NCI-H510A (cell line): ENCODE data around the gene ADD3.
A peak's percentile ranks its signal among the peaks of the same experiment; 100 is the strongest.

Experiments used
- DNase-seq: peaks from one replicate; lab custom pipeline; 2025; lab: John Stamatoyannopoulos, UW

The ADD3 gene, protein sequence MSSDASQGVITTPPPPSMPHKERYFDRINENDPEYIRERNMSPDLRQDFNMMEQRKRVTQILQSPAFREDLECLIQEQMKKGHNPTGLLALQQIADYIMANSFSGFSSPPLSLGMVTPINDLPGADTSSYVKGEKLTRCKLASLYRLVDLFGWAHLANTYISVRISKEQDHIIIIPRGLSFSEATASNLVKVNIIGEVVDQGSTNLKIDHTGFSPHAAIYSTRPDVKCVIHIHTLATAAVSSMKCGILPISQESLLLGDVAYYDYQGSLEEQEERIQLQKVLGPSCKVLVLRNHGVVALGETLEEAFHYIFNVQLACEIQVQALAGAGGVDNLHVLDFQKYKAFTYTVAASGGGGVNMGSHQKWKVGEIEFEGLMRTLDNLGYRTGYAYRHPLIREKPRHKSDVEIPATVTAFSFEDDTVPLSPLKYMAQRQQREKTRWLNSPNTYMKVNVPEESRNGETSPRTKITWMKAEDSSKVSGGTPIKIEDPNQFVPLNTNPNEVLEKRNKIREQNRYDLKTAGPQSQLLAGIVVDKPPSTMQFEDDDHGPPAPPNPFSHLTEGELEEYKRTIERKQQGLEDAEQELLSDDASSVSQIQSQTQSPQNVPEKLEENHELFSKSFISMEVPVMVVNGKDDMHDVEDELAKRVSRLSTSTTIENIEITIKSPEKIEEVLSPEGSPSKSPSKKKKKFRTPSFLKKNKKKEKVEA

GRCh38 chr10:110007701-110008517 lies at the start of gene ADD3:
Gene ADD3 (plus strand): TSS chr10:110007984. CDS start chr10:110100654, 92,670 bp downstream.
- peak; percentile 80 for DNase-seq

- no peak for DNase-seq
Measured at GRCh38 chr10:109958059-109958458, 49.7 kb upstream of the ADD3 start.

- no peak for DNase-seq
Measured at GRCh38 chr10:109959259-109960145, 48.3 kb upstream of the ADD3 start.

DNA sequence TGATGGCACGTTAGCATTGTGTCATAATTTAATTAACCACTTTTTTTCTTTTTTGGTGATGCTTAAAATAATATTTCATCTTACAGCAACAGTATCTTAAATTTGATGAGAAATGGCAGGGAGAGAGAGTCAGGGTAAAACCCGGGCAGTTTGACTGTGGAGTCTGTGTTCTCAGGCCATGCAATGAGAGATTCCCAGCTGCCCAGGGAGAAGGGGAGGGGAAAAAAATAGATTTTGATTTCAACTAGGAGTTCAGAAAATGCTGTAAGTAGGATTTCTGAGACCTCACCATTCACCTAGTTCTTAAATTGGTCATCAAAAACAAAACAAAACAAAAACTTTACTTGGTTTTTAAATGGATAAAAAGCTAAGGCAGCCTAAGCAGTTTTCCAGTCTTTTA lies 47.1 kb upstream of the ADD3 start:
- DNase-seq, result no peak

- DNase-seq, result no peak
Measured at GRCh38 chr10:109961174-109962001, 46.4 kb upstream of the ADD3 start.

GRCh38 chr10:109962247-109962646 lies 45.5 kb upstream of the ADD3 start:
- DNase-seq, result no peak

DNA sequence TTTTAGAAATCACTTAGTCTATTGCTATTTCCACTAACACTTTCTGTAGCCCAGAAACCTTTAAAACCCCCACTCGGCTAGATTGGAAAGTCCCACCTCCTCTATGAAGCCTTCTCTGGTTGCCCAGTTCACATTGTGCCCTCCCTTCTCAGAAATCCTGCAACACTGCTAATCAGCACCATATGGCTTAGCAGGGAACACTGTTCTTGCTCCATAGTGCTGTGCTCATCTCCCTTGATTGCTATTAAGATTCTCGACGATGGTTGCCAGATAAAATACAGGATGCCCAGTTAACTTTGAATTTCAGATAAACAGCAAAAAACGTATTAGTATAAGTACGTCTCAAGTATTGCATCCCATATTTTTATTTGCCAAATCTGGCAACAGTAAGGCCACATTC lies 44.3 kb upstream of the ADD3 start:
- DNase-seq, result no peak

- DNase-seq, result no peak
Measured at GRCh38 chr10:109964318-109964717, 43.5 kb upstream of the ADD3 start.

DNA sequence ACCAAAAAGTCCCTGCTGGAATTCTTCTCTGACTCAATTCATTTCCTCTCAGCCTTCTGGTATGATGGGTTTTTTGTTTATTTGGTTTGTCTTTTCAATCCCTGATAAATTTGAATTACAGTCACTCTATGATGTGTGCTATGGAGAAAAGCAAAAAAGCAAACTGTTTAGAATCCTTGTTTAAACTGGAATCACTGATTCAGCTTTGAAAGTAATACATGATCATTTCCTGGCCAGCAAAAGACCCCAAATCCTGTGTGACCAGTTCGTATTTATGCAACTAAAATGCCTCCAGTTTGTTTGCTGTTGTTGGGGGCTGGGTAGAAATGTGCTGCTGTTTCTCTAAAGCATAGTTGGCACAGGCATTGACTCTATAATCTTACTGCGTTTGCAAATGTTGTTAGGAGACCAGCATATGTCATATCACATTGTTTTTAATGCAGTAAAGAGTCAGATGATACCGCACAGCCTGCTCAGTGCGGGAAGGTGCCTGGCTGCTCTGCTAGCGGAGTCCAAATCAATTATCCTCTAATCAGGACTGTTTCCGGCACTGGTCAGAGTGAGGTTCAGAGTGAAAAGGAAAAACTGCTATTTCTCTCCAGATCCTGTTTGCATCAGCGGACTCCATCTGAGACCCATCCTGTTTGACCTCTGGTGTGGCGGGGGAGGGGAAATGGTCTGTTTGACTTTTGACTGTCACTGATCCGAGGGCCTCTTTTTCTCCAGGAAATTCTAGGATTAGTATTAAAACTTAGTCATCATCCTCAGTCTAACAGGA lies 40.6 kb upstream of the ADD3 start:
- DNase-seq, result no peak

GRCh38 chr10:109967739-109968088 lies 40.1 kb upstream of the ADD3 start:
- DNase-seq, result no peak

DNA sequence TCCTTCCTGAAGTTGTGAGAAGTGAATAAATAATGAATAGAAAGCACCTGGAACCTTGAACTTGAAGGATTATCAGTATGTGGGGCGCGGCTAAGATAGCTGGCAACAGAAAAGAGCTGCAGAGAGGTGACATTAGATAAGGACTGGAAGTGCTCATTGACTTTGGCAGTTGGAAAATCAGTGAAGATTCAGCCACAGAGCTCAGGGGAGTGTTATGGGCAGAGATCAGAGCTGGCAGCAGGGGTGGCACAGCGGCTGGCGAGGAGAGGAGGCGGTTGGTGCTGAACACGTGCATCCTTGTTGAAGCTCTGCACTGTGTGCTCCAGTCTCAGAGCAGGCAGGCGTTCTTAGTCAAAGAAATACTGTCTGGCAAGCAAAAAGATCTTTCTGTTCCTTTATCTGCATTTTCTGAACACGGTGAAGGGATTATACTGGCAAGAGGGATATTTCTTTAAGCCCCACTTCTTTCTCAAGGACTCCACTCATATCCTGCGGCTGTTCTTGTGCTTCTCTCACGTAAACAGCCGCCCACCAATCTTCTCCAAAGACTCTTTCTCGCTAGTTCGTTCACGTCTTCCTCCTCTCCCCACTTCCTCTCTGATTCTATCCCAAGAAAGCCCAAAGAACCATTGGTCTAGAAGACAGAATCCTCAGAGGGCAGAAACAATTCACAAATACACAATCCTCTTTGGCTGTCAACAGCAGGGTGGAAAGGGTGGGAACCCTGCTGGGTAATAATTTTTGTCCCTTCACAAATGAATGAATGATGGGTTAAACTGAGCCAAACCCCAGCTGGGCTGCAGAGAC lies 38.6 kb upstream of the ADD3 start:
- DNase-seq, result no peak

DNA sequence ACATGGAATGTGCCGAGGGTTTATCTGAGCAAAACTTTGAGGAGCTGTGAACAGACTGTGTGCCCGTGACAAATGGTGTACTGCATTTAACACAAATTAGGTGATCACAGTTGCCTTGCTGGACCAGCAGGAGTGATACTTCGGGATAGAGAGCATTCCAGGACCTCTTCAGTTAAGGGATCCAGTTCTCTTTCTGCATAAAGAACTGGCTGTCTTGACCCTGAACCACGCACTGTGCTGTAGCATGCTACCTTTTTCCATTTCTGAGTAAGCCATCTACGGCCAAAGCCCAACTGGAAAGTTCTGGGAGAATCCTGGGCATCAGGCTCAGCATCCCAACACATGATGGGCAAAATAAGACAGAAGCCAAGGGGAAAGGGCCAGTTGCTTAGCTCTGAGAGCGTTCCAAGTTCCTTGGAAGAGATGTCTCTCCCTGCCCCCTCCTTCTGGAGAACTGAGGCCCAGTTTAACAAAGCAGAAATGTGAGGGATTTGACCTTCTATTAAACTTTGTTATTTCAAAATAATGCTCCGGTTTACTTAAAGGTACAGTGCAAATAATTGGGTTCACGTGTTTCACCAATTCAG lies 37.9 kb upstream of the ADD3 start:
- DNase-seq, result no peak

DNA sequence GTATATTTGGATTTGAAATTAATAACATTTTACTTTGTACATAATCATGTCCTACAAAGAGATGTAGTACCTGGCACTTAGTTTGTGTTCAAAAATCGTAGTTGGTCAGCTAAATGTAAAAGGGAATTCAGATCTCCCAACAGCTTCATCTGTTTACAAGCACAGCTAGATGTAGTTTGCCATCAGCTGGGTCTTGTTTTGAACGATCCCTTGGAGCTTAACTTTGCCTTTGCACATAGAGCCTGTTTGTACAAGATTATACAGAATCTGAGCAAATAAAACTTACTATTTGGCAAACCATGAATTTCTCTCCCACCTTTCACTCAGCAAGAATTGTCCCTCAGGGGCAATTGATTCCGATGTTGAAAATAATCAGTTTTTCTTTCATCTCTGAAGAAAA lies 36.1 kb upstream of the ADD3 start:
- no peak for DNase-seq

DNA sequence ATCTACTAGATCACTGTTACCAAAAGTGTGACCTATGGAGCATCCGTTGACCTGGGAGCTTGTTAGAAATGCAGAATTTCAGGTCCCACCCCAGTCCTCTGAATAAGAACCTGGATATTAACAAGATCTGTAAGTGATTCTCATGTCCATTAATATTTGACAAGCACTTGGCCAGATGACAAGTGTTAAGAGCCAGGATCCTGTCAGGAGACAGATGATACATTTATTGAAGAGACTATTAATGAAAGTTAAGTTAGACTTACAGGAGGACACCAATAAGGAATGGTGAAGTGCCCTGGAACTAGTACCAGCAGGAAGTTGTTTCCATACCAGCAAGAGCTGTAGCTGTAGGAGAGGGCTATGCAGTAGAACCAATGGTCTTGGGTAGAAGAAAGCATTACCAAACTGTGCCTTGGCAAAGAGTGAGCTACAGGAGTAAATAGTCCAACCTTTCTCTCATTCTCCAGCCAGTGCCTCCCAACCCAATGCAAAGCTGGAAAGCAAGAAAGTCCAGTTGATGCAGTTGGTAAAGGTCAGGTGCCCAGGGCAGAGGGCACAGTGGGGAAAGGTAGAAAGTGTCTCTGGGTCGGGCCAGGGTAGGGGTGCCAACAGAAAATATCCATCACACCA lies 35.3 kb upstream of the ADD3 start:
- DNase-seq, result no peak

DNA sequence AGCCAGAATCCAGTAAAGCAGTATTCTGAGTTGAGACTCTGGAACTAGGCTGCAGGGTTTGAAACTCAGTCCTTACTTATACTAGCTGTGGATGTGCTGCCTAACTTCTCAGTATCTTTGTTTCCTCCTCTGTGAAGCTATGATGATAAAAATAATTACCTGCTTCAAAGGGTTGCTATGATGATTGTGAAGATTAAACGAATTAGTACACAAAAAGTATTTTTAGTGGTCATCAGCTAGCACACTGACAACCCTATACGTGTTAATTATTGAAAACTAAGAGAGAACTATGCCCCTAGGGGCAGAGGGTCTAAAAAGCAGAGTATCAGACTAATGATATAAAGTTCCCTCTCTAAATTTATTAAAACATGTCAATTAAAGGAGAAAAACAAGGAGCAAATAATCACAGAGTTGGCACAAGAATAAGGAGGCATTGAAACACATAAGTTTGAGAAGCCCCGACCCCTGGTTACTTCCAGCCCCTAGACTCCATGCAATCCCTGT lies 34.4 kb upstream of the ADD3 start:
- DNase-seq, result no peak

GRCh38 chr10:109974504-109975191 lies 33.1 kb upstream of the ADD3 start:
- no peak for DNase-seq
